NCI-H1417 (cell line): ENCODE measurements around the gene RPL28.

Experiments used
- DNase-seq, 3 experiments: peaks; one replicate each; lab custom pipeline; 2025; lab: John Stamatoyannopoulos, UW

Gene RPL28

DNA sequence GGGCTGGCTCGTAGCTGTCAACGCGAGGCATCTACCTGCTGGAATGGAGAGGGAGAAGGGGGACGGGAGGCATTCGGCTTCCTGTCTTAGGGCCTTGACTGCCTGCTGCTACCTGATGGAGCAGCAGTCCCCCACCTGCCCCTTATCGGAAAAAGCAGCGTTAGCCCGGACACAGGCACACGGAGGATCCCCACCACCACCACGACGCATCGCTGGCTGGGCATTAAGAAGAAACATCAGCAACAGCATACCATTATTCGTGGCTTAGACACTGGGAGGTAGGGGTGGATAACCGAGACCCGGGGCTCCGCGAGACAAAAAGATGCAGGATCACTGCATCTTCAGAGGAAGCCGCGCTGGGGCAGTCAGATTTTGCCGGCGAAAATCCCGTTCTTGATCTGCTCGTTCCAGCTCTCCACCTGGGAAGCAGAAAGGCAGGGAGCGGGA, 32.4 kb upstream of the RPL28 start:
- DNase-seq: peak in 1 of 3 experiments; percentile 47

DNA sequence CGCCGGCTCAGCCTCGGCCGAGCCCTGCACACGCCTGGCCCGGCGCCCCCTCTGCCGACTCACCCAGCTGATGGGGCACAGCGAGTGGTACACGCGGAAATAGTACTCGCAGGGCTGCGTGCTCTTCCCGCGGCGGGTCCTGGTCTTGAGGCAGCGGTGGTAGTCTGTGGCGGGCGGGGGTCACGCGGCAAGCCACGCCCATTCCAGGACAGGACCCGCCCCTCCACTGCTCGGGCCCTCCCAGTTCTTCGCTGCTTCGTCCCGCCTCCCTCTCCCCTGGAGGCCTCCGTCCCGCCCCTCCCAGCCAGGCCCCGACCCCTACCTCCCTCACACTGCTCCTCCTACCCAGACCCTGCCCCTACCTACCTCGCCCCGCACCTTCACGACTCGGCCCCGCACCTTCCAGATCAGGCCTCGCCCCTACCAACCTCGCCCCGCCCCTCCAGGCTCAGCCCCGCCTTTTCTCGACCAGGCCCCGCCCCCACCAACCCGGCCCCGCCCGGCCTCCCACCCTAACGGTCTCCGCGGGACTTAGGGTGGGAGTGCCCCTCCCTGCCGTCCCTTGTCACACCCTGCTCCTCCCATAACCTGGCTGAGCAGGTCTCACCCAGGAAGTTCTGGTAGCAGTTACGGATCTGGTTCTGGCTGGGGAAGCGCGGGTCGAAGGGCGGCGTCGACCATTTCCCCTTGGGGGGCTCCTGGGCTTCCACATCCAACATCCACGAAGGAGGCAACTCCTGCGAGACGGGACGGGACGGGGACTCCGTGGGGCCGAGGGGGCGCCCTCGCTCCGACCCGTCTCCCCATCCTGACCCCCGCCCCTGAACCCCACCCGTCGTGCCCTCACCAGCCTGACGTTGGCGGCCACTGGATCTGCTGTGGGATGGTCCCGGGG, 31.7 kb upstream of the RPL28 start:
- peak; percentile 55 to 62 (median 59) for DNase-seq

DNA sequence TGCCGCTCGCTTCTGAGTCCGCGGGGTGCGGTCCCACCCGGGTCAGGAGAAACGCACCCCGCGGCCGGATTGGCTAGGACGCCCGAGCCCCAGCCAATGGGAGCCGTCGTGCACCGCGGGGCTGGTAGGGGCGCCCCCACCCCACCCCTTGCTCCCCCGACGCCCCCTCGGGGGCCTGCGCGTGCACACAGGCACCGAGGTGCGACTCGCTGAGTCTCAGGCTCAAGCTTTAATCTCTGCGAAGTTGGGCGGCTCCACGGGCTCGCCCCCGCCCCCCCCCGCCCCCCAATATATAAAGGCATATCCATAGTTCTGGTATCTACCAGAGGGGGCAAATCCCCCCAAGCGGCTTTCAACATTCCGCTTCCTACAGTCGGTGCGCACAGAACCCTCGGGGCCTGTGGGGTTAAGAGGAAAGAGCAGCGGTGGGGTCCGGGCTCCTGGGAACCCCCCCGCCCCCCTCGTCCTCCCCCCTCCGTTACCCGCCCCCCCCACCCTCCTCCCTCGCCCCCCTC, 31.0 kb upstream of the RPL28 start, which contains the start of gene COX6B2:
Gene COX6B2 (minus strand): TSS at position 22 of the 515 bp plus-strand sequence. CDS start 198 bp downstream, outside the sequence.
- no peak for DNase-seq

DNA sequence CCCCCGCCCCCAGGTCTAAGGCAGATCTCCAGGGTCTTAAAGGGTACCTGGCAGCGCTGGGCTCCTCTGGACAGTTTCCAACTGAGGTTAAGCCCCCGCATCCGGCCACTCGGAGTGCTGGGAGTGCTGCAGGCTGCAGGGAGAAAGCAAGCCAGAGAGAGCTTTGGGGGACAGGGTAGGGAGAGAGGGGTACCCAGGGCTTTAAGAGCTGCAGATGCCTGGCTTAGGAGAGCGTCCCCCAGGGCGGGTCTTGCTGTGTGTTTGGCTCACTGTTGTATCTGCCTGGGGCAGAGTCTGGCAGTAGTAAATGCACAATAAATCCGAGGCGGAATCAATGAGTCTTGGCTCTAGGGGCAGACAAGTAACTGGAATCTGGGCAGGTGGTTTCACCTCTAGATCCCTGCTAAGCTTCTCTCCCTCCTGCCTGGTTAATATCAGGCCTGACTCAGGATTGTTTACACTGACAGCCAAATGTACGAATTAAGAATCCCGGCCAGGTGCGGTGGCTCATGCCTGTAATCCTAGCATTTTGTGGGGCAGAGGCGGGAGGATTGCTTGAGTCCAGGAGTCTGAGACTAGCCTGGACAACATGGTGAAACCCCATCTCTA, 30.4 kb upstream of the RPL28 start:
- DNase-seq: peak in 1 of 3 experiments; percentile 27

DNA sequence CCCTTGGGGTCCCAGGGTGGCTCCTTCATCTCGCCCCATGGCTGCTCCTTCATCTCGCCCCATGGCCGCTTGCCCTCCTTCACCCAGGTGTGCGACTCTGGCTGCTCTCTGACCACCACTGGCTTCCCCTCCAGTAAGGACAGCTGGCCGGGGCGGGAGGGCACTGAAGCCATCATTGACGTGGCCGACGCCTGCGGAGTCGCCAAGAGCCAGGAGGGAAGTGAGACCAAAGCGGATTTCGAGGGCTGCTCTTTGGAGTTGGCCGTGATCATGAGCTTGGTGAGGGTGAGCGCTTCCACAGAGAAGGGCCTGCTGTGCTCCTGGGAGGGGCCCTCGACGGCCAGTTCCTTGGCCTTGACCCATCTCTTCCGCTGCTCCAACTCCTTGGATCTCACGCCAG, 27.2 kb upstream of the RPL28 start:
- DNase-seq: no peak

DNA sequence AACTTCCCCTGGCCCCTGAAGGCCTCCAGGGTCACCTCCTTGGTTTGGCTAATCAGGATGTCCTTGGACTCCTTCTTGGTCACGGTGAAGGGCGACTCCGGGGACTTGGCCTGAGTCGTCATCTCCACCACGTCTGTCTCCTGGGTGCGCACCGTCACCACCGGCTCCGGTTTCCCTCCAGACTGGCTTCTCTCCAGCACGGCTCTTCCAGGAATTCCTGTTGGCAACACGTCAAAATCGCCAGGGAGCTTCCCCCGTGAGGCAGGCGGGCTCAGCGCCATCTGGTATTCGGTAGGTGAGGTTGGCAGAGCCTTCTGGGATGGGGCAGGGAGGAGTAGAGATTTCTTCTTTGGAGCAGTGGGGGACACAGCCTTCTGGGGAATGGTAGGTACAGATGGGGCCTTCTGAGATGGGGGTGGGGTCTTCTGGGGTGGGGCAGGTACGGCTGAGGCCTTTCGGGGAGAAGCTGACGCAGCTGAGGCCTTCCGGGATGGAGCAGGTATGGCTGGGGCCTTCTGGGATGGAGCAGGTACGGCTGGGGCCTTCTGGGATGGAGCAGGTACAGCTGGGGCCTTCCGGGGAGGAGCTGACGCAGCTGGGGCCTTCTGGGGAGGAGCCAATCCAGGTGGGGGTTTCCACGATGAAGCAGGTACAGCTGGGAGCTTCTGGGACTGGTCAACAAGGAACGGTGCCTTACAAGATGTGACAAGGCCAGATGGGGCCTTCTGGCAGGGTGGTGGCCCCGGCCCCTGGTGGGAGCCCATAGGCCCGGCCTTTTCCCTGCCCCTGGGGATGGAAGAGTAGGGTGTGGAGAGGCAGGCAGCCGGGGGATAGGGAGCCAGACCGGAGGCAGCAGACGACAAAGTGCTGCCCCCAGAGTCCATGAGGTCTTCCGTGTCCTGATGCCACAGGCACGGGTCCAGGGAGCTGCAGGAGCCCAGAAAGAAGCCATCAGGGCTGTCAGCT, 26.5 kb upstream of the RPL28 start:
- DNase-seq: no peak

DNA sequence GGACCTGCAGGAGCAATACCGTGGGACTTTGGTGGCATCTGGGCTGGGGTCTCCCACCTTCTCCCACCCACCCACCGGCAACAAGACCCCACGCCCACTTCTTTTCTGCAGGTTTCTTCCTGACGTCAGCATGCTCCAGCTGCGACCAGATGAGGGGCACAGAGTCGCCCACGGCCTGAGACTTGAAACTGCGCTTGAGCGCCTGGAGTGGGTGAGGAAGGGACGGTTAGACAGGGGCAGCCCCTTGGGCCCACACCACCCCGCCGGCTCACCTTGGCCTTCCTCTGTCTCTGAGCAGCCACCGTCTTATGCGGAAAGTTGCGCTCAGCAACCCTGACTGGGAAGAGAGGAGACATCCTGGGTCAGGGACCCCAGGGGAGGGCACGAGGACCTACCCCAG, 24.8 kb upstream of the RPL28 start:
- no peak for DNase-seq

DNA sequence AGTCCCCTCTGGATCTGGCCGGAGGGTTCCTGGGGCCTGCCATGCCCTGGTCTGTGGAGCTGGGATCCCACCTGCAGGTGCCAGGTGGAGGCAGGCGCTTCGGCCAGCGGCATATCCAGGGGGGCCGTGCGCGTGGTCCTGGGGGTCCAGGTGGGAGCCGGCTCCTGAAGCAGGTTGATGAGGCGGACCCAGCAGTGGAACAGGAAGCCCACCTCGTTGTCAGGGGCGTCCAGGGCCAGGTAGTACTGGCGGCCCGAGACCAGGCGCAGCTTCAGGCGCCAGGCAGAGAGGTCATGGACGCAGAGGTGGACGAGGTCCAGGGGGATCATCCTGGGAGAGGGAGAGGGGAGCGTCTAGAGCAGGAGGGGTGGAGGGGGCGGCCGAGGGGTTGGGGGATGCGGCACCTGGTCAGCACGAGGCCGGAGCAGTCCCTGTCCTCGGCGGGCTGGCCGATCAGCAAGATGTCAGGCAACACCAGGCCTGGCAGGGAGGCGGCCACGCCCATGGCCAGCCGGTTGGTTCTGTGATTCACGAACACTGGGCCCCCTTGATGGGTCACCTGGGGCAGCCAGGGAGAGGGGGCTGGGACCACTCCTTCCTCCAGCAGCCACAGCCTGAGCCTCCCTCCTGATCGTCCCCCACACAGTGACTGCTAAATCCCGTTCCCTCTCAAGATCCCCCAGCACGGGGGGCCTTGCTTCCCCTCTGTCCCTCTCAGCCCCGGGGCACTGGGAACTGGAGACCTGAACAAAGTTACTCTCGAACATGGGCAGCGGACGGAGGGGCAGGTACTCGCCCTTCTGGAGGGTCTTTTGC, 23.4 kb upstream of the RPL28 start:
- DNase-seq: no peak

DNA sequence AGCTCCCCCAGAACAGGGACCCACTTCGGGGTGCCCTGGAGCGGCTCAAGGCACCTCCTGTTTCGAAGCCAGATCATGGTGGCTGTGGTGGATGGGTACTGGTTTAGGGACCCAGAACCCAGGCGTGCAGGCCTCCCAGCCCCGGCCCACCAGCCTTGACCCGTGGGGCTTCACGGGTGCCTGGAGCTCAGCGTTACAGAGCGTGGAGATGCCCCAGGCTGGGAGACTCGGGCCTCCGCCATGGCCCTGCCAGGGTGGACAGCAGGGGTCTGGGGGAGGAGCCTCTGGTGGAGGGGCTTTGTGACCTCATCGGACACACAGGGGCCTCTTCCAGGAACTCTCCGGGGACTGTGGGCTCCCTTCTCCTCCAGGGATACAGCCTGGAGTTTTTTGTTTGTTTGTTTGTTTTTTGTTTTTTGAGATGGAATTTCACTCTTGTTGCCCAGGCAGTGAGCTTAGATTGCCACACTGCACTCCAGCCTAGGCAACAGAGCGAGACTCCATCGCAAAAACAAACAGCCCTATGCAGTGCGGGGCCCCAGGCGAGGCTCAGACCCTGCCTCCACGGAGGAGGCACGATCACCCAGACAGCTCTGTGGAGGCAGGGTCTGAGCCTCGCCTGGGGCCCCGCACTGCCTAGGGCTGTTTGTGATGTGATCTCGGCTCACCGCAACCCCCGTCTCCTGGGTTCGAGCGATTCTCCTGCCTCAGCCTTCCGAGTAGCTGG, 22.6 kb upstream of the RPL28 start, which contains the start of gene GARIN5B:
Gene GARIN5B (minus strand): TSS at position 271 of the 727 bp plus-strand sequence. CDS start 194 bp downstream, at position 77.
- DNase-seq: no peak

DNA sequence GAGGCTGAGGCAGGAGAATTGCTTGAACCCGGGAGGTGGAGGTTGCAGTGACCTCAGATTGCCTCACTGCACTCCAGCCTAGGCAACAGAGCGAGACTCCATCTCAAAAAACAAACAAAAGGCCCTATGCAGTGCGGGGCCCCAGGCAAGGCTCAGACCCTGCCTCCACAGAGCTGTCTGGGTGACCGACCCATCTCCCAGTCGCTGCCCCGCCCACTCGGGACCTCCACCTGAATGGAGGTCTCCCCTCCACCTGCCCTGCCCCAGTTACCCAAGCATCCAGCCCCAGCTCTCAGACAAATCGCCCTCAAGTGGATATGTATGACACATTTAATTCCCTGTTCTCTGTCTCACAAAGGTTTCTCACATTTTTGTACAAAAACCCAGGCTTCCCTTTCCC, 20.5 kb upstream of the RPL28 start:
- no peak for DNase-seq

DNA sequence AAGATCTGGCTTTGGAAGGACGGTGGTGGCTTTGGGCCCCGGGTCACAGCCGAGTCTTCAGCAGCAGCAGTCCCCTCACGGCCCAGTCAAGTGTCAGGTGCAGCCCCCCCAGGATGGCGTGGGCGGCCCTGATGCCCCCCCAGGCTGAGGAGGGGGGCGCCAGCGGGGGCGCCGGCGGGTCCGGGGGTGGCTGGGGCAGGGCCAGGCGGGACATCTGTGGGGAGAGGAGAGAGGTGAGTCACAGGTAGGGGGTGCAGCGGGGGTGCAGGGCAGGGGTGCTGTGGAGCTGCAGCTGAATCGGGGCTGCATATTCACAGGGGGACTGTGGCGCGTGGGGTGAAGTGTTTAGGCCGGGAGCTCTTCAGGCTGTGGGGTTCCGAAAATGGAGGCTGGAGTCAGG, 19.8 kb upstream of the RPL28 start:
- no peak for DNase-seq

DNA sequence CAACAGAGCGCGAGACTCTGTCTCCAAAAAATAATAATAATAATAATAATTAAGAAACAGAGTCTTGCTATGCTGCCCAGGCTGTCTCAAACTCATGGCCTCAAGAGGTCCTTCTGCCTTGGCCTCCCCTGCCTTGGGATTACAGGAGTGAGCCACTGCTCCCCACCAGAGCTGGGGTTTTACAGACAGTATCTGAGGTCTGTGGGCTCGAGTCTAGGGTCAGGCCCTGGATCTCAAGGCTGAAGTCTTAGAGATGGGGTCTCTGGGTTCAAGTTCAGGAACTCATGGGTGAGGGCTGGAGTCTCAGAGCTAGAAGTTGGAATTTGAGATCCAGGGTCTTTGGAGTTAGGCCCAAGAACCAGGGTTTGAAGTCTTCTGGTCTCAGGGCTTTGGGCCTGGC, 18.9 kb upstream of the RPL28 start:
- DNase-seq: no peak

DNA sequence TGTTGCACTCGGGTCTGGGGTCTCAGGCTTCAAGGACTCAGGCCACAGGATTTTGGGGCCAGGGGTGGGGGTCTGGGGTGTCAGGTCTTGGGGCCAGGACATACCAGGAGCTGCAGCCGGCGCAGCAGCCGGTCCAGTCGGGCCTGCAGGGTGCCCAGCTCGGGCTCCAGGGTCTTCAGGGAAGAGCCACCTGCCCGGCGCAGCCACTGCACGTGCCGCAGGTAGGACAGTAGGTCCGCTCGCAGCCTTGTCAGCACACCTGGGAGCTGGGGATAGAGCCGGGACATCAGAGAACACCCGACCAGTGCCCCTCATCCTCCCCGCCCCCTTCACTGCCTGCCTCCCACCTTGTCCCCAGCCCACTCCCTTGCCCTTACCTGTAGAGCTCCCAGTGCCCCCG, 17.6 kb upstream of the RPL28 start:
- no peak for DNase-seq

DNA sequence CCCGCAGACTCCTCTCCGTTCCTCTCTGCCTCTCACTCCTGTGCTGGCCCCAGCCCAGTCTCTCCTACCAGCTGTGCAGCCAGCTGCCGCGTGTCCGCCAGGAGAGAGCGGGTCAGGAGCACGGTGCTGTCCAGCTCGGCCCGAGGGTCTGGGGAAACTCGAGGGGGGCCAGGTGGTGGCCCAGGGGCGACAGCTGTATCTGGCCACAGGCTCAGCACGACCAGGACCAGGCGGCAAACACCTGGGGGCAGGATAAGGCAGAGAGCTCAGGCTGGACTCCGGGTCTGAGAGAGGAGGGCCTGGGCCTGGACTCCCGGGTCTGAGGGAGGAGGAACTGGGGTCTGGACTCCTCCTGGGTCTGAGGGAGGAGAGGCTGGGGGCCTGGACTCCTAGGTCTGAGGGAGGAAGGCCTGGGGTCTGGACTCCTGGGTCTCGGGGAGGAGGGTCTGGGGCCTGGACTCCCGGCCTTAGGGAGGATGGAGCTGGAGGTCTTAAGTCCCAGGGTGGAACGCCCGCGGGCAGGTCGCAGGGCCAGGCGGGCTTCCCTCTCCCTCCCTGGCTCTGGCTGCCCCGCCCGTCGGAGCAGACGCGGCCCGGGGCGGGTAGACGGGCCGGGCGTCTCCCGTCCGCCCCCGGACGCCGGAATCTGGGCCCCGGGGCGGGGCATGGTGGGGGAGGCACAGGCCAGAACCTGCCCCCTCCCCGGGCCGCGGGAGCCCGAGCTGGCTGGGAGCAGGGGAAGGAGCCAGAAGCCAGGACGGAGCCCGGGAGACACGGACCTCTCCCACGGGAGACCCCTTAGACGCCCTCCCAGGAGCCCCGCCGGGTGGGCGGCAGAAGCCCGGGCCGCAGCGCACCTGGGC, 16.8 kb upstream of the RPL28 start:
- DNase-seq: peak in 1 of 3 experiments; percentile 28

DNA sequence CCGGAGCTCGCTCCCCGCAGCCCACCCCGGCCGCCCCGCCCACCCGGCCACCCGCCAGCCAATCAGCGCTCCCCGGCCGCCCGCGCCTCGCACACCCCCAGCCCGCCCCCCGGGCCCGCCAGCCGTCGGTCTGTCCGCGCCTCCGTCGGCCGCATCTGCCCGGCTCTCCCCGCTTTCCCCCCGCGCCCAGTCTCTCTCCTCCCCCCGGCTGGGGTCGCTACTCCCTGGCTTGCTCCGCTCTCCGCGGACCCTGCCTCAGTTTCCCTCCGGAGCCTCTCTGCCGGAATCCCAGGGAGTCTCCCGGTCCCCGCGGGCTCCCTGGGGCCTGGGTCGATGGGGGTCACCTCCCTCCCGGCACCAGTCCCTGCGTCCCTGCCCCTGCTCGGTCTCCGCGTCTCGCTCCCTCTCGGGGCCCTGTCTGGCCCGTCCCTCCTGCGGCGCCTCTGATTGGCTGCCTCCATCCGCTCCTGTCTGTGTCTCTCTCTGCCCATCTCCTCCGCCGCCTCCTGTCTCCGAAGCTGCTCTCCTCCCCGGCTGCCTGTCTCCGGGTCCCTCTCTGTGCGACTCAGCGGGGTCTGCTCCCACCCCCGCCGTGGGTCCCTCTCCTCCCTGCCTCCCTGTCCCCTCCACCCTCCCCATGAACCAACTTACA, 16.0 kb upstream of the RPL28 start:
- DNase-seq: peak in 2 of 3 experiments; percentile 59 to 66

DNA sequence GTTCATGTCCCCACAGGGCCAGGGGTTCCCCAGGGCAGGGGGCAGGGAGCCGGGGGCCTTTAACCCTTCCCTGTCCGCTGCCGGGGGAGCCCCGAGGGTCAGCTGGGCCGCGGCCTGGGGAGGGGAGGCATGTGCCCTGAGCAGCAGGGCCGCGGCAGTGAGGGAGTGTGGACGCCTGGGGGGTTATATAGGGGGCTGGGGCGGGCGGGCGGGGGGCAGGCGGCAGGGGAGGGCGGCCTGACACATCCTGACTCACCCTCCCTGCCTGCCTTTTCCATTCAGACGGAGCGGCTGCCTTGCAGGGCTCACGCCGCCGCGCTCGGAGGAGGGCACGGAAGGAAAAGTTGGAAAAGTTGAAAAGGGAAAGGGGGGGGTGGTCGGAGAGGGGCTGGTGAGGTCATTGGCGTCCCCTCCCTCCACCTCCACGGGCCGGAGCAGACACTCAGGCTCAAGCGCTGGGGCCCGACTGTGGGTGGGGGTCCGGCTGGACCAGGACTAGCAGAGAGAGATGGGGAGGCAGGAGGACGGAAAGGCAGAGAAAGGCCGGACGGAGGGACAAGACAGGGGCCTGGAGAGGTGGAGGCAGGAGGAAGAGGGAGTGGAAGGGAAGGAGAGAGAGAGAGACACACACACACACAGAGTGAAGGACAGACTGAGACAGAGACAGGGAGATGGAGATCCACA, 15.3 kb upstream of the RPL28 start, which contains the start of gene IL11:
Gene IL11 (minus strand): TSS at position 159 of the 684 bp plus-strand sequence. CDS start 153 bp downstream, at position 6.
- no peak for DNase-seq

DNA sequence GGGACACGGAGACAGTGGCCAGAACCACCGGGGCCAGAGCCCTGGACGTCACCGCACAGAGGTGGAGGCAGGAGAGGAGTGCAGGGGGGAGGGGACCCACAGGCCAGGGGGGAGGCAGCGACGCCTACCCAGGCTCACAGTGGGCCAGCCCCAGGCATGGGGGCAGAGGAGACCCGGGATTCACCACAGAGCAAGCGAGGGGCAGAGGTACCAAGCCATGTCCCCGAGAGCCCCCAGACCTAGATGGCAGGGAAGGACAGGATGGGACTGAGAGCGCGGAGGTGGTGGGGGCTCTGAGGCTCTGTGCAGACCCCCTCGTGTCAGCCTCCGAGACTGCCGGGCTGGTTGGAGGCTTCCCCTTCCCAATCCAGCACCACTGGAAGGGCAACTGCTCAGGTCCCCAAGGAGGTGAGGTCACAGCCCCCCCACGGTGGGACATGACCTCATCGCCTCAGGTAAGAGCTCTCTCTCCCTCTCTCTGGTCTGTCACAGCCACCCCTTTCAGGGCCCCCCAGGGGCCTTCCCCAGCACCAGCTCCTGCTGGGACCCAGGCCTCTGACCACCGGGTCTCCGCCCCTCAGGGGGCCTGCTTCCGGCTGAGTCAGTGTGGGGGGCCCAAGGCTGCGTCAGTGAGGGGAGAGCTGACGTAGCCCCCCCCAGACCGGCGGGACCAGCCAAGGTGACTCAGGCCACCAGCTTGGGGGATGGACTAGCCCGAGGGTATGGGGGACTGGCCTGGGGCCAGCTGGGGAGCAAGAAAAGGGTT, 13.2 kb upstream of the RPL28 start:
- no peak for DNase-seq
